ENCODE results near the gene TTC12.

- no peak for TF ChIP-seq TCF7 (CRISPR knock-in tag; IDR thresholded peaks at IDR 0.05; ENCODE audit: low read depth)
- TF ChIP-seq CTCF (IDR thresholded peaks at IDR 0.05) = no peak
- TF ChIP-seq TEAD1 (CRISPR knock-in tag; IDR thresholded peaks at IDR 0.05) = no peak
- no peak for TF ChIP-seq USF2 (CRISPR knock-in tag; IDR thresholded peaks at IDR 0.05)
- no peak for TF ChIP-seq NR1H2 (CRISPR knock-in tag; IDR thresholded peaks at IDR 0.05)
- no peak for TF ChIP-seq IRF2 (CRISPR knock-in tag; IDR thresholded peaks at IDR 0.05; ENCODE audit: borderline replicate concordance, low read depth)
- TF ChIP-seq CBFB (CRISPR knock-in tag; IDR thresholded peaks at IDR 0.05; ENCODE audit: low read depth) = no peak
- TF ChIP-seq PRRX2 (CRISPR knock-in tag; IDR thresholded peaks at IDR 0.05) = no peak
- no peak for TF ChIP-seq E2F1 (CRISPR knock-in tag; IDR thresholded peaks at IDR 0.05)
- no peak for TF ChIP-seq ATF3 (CRISPR knock-in tag; conservative IDR thresholded peaks at IDR 0.05)
- TF ChIP-seq SOX15 (CRISPR knock-in tag; IDR thresholded peaks at IDR 0.05) = no peak
- TF ChIP-seq NFE2L1 (CRISPR knock-in tag; IDR thresholded peaks at IDR 0.05) = no peak
- no peak for TF ChIP-seq ZSCAN18 (CRISPR knock-in tag; IDR thresholded peaks at IDR 0.05)
- TF ChIP-seq MAX (CRISPR knock-in tag; IDR thresholded peaks at IDR 0.05) = no peak
Observed at GRCh38 chr11:113276466-113276865, 37.9 kb upstream of the TTC12 start.
